ENCODE measurements around the gene MYH14.
A peak's percentile ranks its signal among the peaks of the same experiment; 100 is the strongest.

The MYH14 gene

DNA sequence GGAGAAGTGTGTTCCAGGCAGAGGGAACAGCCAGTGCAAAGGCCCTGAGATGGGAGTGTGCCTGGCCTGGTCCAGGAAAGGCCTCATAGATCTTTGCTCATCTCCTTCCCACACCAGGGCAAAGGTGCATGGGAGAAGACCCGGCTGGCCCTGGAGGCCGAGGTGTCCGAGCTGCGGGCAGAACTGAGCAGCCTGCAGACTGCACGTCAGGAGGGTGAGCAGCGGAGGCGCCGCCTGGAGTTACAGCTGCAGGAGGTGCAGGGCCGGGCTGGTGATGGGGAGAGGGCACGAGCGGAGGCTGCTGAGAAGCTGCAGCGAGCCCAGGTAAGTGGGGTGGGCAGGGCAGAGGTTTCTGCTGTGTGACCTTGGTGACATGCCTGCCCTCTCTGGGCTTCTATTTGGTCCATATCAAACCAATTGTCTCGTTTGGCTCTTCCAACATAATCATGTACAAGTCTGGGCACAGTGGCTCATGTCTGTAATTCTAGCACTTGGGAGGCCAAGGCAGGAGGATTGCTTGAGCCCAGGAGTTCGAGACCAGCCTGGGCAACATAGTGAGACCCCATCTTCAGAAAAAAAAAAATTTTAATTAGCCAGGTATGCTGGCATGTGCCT lies 74.7 kb downstream of the MYH14 start:
- peak in 1 of 10 donors; percentile 83 for DNase-seq
- intact Hi-C loops (cut with DNase I): no loop called here

DNA sequence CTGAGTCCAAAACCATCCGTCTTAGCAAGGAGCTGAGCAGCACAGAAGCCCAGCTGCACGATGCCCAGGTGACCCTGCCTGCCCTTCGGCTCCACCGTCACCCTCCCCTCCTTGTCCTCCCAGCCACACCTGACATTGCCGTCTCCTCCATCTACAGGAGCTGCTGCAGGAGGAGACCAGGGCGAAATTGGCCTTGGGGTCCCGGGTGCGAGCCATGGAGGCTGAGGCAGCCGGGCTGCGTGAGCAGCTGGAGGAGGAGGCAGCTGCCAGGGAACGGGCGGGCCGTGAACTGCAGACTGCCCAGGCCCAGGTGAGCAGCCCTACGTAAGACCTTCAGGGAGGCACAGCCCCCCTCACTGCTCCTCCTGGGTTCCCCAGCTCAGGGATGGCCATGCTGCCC lies 76.7 kb downstream of the MYH14 start:
- no peak for DNase-seq
- intact Hi-C loops (cut with DNase I): no loop called here

- DNase-seq: peak in 1 of 10 donors; percentile 40
- intact Hi-C loops (cut with DNase I): no loop called here
Observed at GRCh38 chr19:50280983-50281382, 77.6 kb downstream of the MYH14 start.

- intact Hi-C loops (cut with DNase I): no loop called here
- DNase-seq: peak in 2 of 10 donors; percentile 41 to 57
Observed at GRCh38 chr19:50281491-50281890, 78.1 kb downstream of the MYH14 start.

DNA sequence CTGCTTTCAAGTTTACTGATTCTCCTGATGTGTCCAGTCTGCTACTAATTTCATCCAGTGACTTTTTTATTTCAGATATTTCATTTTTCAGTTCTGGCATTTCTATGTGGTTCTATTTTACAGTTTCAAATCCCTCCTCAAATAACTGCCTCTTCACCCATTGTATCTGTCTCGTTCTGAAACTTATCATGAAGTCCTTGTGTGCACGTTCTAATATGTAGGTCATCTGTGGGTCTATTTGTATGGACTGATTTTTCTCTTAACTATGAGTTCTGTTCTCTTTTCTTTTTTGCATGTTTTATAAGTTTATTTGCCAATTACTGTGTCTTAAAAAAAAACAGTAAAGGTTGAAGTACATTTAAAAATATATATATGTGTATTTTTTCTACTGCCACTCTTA lies 82.4 kb downstream of the MYH14 start:
- intact Hi-C loops (cut with DNase I): no loop called here
- DNase-seq: no peak

- intact Hi-C loops (cut with DNase I): no loop called here
- DNase-seq: peak in 1 of 10 donors; percentile 76
Observed at GRCh38 chr19:50286443-50286842, 83.0 kb downstream of the MYH14 start.

DNA sequence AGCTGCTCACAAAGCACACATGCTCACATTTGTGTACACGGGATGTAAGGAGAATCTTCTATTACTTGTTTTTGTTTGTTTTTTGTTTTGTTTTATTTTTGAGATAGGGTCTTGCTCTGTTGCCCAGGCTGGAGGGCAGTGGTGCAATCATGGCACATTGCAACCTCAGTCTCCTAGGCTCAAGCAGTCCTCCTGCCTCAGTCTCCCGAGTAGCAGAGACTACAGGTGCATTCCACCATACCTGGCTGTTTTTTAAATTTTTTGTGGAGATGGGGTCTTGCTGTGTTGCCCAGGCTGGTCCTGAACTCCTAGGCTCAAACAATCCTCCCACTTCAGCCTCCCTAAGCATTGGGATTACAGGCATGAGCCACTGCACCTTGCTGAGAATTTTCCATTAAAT lies 83.9 kb downstream of the MYH14 start:
- intact Hi-C loops (cut with DNase I): no loop called here
- DNase-seq: no peak

DNA sequence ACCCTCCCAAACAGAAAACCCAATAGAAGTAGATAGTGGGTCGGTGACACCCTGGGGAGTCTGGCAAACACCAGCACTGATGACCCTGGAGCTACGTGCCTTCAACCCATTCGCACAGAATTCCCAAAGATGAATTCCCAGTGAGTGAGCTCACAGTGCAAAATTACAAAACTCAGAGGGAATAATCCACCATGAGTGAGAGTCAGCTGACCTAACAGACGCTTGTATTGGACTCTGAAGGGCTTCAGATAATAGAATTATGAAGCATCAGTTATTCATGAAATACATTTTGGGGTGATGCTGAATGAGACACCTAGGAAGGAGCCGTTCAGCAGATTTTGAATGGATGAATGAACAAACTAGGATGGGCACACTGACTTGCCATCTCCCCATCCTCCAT lies 85.5 kb downstream of the MYH14 start:
- no peak for DNase-seq
- intact Hi-C loops (cut with DNase I): no loop called here

DNA sequence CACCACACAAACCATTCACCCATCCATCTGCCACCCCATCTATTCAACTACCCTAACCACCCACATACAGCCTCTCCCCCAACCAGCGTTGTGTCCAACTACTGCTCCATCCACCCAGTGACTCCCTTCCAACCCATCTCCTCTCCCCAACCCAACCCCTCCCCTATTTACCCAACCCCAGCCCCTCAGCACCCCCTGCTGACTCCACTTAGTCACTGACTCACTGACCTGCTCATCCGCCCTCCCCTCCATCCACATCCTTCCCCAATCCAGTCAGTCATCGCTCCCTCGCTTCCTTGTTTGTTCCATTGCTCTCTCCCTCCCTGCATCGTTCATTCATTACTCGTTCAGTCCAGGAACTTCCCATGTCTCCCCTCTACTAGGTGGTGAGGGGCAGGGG lies 86.6 kb downstream of the MYH14 start:
- intact Hi-C loops (cut with DNase I): no loop called here
- DNase-seq: peak in 1 of 10 donors; percentile 27

- peak in 1 of 10 donors; percentile 57 for DNase-seq
- intact Hi-C loops (cut with DNase I): no loop called here
Observed at GRCh38 chr19:50290775-50291174, 87.4 kb downstream of the MYH14 start.

GRCh38 chr19:50292216-50292827 lies 88.9 kb downstream of the MYH14 start:
- intact Hi-C loops (cut with DNase I): no loop called here
- DNase-seq: no peak

- intact Hi-C loops (cut with DNase I): no loop called here
- peak in 1 of 10 donors; percentile 49 for DNase-seq
Observed at GRCh38 chr19:50293263-50294004, 90.0 kb downstream of the MYH14 start.

DNA sequence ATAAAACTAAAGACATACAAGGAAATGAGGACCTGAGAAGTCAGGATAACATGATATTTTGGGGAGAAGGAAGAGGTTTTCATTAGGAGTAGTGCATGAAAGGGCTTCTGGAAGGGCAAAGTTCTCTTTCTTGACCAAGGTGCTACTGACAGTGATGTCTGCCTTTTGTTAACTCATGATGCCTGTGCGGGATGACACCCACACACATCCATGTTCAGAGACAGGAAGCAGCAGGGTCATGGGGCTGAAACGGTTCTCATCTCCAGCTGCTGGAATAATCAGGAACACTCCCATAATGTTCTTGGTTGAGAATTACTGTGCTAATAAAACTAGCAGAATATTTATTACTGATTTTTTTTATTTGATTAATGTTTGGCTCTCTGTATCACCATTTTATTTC lies 96.6 kb downstream of the MYH14 start:
- DNase-seq: no peak
- intact Hi-C loops (cut with DNase I): no loop called here

GRCh38 chr19:50300814-50301606 lies 97.6 kb downstream of the MYH14 start:
- DNase-seq: peak in 1 of 10 donors; percentile 72
- intact Hi-C loops (cut with DNase I): no loop called here

DNA sequence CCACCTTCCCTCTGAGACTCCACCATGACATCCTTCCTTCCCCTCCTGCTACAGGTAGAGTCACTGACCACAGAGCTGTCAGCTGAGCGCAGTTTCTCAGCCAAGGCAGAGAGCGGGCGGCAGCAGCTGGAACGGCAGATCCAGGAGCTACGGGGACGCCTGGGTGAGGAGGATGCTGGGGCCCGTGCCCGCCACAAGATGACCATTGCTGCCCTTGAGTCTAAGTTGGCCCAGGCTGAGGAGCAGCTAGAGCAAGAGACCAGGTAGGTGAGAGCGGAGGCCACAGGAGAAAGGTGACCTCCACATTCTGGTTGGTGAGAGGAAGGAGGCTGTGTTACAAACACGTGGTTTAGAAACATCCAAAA lies 98.2 kb downstream of the MYH14 start:
- intact Hi-C loops (cut with DNase I): no loop called here
- DNase-seq: peak in 1 of 10 donors; percentile 40

DNA sequence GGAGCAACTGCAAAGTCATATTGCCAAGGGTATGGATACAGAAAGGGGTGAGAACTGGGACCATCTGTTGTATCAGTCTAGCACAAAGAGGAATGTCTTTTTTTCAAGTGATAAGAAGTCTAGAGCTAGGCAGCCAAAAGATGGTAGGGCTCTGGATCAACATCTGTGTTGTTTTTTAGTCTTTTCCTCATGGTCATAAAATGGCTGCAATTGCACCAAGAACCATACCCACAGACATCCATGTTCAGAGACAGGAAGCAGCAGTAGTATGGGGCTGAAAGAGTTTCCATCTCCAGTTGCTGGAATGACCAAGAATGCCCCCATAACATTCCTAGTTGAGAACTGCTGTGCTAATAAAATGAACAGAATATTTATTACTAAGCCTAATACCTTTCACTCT lies 100.1 kb downstream of the MYH14 start:
- intact Hi-C loops (cut with DNase I): no loop called here

DNA sequence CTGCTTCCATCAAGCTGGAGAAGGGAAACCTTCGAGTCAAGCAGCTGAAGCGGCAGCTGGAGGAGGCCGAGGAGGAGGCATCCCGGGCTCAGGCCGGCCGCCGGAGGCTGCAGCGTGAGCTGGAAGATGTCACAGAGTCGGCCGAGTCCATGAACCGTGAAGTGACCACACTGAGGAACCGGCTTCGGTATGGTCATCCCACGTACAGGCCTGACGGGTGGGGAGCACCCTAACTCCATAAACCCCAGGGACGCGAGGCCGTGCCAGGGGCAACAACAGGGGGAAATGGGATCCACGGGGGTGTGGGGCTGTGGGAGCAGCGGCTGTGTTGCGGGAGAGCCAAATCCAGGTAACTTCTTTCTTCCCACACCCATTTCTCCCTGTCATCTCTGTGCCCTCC lies 105.6 kb downstream of the MYH14 start:
- intact Hi-C loops (cut with DNase I): no loop called here
- no peak for DNase-seq

More for the DNA sequence above, 100.1 kb downstream of the MYH14 start:
- DNase-seq: no peak

GRCh38 chr19:50309396-50310125 lies 106.1 kb downstream of the MYH14 start:
- DNase-seq: no peak
- intact Hi-C loops (cut with DNase I): no loop called here

- intact Hi-C loops (cut with DNase I): no loop called here
- no peak for DNase-seq
Observed at GRCh38 chr19:50310759-50311465, 107.5 kb downstream of the MYH14 start.
